ENCODE measurements around the gene IQCE.

Gene IQCE

GRCh38 chr7:2580636-2581035 is 21.9 kb downstream of the IQCE start:
- Histone ChIP-seq H3K4me3 (no peak overlapping the region), H3K27ac (no peak overlapping the region)
- TF ChIP-seq, protein P1, sequence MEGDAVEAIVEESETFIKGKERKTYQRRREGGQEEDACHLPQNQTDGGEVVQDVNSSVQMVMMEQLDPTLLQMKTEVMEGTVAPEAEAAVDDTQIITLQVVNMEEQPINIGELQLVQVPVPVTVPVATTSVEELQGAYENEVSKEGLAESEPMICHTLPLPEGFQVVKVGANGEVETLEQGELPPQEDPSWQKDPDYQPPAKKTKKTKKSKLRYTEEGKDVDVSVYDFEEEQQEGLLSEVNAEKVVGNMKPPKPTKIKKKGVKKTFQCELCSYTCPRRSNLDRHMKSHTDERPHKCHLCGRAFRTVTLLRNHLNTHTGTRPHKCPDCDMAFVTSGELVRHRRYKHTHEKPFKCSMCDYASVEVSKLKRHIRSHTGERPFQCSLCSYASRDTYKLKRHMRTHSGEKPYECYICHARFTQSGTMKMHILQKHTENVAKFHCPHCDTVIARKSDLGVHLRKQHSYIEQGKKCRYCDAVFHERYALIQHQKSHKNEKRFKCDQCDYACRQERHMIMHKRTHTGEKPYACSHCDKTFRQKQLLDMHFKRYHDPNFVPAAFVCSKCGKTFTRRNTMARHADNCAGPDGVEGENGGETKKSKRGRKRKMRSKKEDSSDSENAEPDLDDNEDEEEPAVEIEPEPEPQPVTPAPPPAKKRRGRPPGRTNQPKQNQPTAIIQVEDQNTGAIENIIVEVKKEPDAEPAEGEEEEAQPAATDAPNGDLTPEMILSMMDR (IDR thresholded peaks at IDR 0.05), result no peak
- DNase-seq (ENCODE audit: low spot score), result no peak

GRCh38 chr7:2582006-2582735 is 23.4 kb downstream of the IQCE start:
- Histone ChIP-seq H3K27ac (no peak overlapping the region), H3K4me3 (no peak overlapping the region)
- TF ChIP-seq, protein P1 (IDR thresholded peaks at IDR 0.05), result no peak
- no peak for DNase-seq (ENCODE audit: low spot score)

- Histone ChIP-seq H3K27ac (no peak overlapping the region), H3K4me3 (no peak overlapping the region)
- TF ChIP-seq, protein P1 (IDR thresholded peaks at IDR 0.05), result no peak
- no peak for DNase-seq (ENCODE audit: low spot score)
Observed at GRCh38 chr7:2583798-2584580, 25.2 kb downstream of the IQCE start.

DNA sequence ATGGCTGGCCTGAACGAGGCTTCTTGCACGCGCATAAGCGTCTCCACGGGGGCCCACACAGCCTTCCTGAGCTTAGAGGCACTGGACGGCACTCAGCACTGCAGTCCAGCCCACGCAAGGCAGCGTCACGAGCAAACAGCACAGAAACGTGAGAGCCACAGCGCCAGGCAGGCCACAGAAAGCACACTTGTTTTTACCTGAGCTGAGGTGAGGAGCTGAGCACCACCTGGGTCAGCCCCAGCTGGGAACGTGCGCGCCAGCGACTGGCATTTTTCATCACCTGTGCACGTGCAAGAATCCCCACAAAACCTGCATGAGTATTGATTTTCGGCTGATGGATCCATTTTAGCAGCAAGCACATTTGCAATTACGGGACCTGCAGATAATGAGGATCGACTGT is 26.7 kb downstream of the IQCE start:
- no peak overlapping the region for H3K27ac ChIP-seq
- TF ChIP-seq, protein P1 (IDR thresholded peaks at IDR 0.05), result no peak
- no peak for DNase-seq (ENCODE audit: low spot score)
- H3K4me3 ChIP-seq, result no peak overlapping the region

GRCh38 chr7:2586326-2587020 is 27.7 kb downstream of the IQCE start:
- Histone ChIP-seq H3K4me3 (no peak overlapping the region), H3K27ac (no peak overlapping the region)
- no peak for DNase-seq (ENCODE audit: low spot score)
- TF ChIP-seq, protein P1 (IDR thresholded peaks at IDR 0.05), result no peak

GRCh38 chr7:2587134-2587533 is 28.4 kb downstream of the IQCE start:
- TF ChIP-seq, protein P1 (IDR thresholded peaks at IDR 0.05), result no peak
- no peak for DNase-seq (ENCODE audit: low spot score)
- H3K27ac ChIP-seq, result no peak overlapping the region

More at GRCh38 chr7:2587134-2587533, 28.4 kb downstream of the IQCE start:
- no peak overlapping the region for H3K4me3 ChIP-seq
